Measurements from ENCODE around the gene PARP4. TPM values are rescaled to one million over a fixed set of nuclear protein-coding genes. Genes with fewer than 3 reads are reported as not detected.

Gene PARP4
- total RNA-seq, 4 donors from 2014 or later, result 38.3 to 47.4 (median 40.6) TPM

DNA sequence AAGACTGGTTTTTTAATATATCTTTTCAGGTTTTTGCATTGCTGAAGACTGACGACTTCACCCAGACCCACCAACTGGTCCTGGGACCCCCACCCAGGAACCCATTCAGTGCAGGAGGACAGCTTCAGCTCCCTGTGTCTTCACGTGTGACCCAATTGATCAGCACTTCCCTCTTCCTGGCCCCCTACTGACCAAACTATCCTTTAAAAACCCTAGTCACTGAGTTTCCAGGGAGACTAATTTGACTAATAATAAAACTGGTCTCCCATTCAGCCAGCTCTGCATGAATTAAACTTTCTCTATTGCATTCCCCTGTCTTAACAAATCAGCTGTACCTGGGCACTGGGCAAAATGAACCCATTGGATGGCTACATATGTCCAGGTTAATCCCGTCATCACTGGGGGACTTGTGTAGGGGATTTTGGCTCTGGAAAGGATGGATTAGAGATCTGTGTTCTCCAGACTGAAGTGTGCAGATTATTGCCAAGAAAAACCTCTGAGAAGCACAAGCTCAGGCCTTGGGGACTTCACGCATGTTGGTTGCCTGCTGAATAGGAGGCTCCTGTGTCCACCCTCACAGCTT lies 16.3 kb upstream of the PARP4 start:
- no peak for DNase-seq (ENCODE audit: extremely low spot score)
- Histone ChIP-seq H3K4me3 (no peak overlapping the region), H3K36me3 (no peaks in the 10 kb centered on the region), H3K9me3 (no peaks in the 10 kb centered on the region), H3K27me3 (peaks cover 0 to 19% (median 0%) of the 10 kb centered on the region in 4 donors), H3K4me1 (no peaks in the 10 kb centered on the region), H3K27ac (replicated peaks in 1 of 4) (no peak overlapping the region)
- TF ChIP-seq, protein P1, sequence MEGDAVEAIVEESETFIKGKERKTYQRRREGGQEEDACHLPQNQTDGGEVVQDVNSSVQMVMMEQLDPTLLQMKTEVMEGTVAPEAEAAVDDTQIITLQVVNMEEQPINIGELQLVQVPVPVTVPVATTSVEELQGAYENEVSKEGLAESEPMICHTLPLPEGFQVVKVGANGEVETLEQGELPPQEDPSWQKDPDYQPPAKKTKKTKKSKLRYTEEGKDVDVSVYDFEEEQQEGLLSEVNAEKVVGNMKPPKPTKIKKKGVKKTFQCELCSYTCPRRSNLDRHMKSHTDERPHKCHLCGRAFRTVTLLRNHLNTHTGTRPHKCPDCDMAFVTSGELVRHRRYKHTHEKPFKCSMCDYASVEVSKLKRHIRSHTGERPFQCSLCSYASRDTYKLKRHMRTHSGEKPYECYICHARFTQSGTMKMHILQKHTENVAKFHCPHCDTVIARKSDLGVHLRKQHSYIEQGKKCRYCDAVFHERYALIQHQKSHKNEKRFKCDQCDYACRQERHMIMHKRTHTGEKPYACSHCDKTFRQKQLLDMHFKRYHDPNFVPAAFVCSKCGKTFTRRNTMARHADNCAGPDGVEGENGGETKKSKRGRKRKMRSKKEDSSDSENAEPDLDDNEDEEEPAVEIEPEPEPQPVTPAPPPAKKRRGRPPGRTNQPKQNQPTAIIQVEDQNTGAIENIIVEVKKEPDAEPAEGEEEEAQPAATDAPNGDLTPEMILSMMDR (IDR thresholded peaks at IDR 0.05), result no peak
- TF ChIP-seq EP300 (IDR thresholded peaks at IDR 0.05) (no peak), POLR2AphosphoS5 (IDR thresholded peaks at IDR 0.05) (no peak), POLR2A (IDR thresholded peaks at IDR 0.05; ENCODE audit: low read depth) (no peak)
- intact Hi-C loops (cut with DNase I), result no loop called here
- WGBS, result 82% methylated on average over 4 of the region's 4 CpGs

- Histone ChIP-seq H3K4me3 (no peak overlapping the region), H3K4me1 (no peaks in the 10 kb centered on the region), H3K9me3 (no peaks in the 10 kb centered on the region), H3K36me3 (no peaks in the 10 kb centered on the region), H3K27me3 (peaks cover 0 to 19% (median 0%) of the 10 kb centered on the region in 4 donors), H3K27ac (replicated peaks in 1 of 4) (no peak overlapping the region)
- TF ChIP-seq, protein P1 (IDR thresholded peaks at IDR 0.05), result no peak
- no peak for TF ChIP-seq POLR2A (IDR thresholded peaks at IDR 0.05; ENCODE audit: low read depth)
- no peak for TF ChIP-seq POLR2AphosphoS5 (IDR thresholded peaks at IDR 0.05)
- no peak for TF ChIP-seq EP300 (IDR thresholded peaks at IDR 0.05)
- intact Hi-C loops (cut with DNase I), result no loop called here
- DNase-seq (ENCODE audit: extremely low spot score), result no peak
- WGBS, result 49% methylated on average over 6 of the region's 6 CpGs
Measured at GRCh38 chr13:24527266-24527775, 14.7 kb upstream of the PARP4 start.

- 86% methylated on average over 1 of the region's 1 CpG for WGBS
- DNase-seq (ENCODE audit: extremely low spot score), result no peak
- intact Hi-C loops (cut with DNase I), result no loop called here
- H3K4me1 ChIP-seq, result no peaks in the 10 kb centered on the region
- no peaks in the 10 kb centered on the region for H3K36me3 ChIP-seq
- H3K27ac ChIP-seq (replicated peaks in 1 of 4), result no peak overlapping the region
- no peaks in the 10 kb centered on the region for H3K27me3 ChIP-seq
- H3K4me3 ChIP-seq, result no peak overlapping the region
- TF ChIP-seq, protein P1 (IDR thresholded peaks at IDR 0.05), result no peak
- TF ChIP-seq EP300 (IDR thresholded peaks at IDR 0.05) (no peak), POLR2AphosphoS5 (IDR thresholded peaks at IDR 0.05) (no peak), POLR2A (IDR thresholded peaks at IDR 0.05; ENCODE audit: low read depth) (no peak)
- no peaks in the 10 kb centered on the region for H3K9me3 ChIP-seq
Measured at GRCh38 chr13:24520733-24521132, 8.2 kb upstream of the PARP4 start.

GRCh38 chr13:24516919-24517318 lies 4.3 kb upstream of the PARP4 start:
- no peaks in the 10 kb centered on the region for H3K27me3 ChIP-seq

More at GRCh38 chr13:24516919-24517318, 4.3 kb upstream of the PARP4 start:
- intact Hi-C loops (cut with DNase I), result no loop called here
- Histone ChIP-seq H3K4me1 (peaks cover 0 to 7% (median 5%) of the 10 kb centered on the region in 4 donors), H3K36me3 (no peaks in the 10 kb centered on the region), H3K4me3 (no peak overlapping the region), H3K9me3 (no peaks in the 10 kb centered on the region), H3K27ac (replicated peaks in 1 of 4) (no peak overlapping the region)
- TF ChIP-seq POLR2AphosphoS5 (IDR thresholded peaks at IDR 0.05) (no peak), EP300 (IDR thresholded peaks at IDR 0.05) (no peak), POLR2A (IDR thresholded peaks at IDR 0.05; ENCODE audit: low read depth) (no peak)
- TF ChIP-seq, protein P1 (IDR thresholded peaks at IDR 0.05), result no peak
- WGBS, result 83% methylated on average over 6 of the region's 6 CpGs
- DNase-seq (ENCODE audit: extremely low spot score), result no peak

Data from esophagus muscularis mucosa (tissue), 4 donors.